Activated CD8-positive, alpha-beta T cell treated with anti-CD3 and anti-CD28 coated beads for 36 hours (primary cell): Measurements from ENCODE around the gene TLE1. TPM values are rescaled to one million over a fixed set of nuclear protein-coding genes. Genes with fewer than 3 reads are reported as not detected.
A peak's percentile ranks its signal among the peaks of the same experiment; 100 is the strongest.

ENCODE experiments used
- ATAC-seq: fragments of 200-7000 bp; cut with Tn5 transposase; one replicate; pipeline ENCODE4 v1.10.0; 2021; ENCODE audit warnings: mild to moderate bottlenecking, moderate library complexity
- CTCF ChIA-PET: fragments of 350-600 bp; sonication (Branson Sonifier 250); formaldehyde crosslinking; loops from one replicate; lab custom pipeline; 2021; ENCODE audit warnings: antibody characterized with exemption; lab: Charles Lee
- POLR2A ChIA-PET: fragments of 350-600 bp; sonication (Branson Sonifier 250); formaldehyde crosslinking; loops from one replicate; lab custom pipeline; 2021; ENCODE audit warnings: antibody characterized with exemption; lab: Charles Lee
- DNase-seq: peaks from one replicate; pipeline ENCODE4 v3.0.0-alpha.2; 2020
- H3K27ac Mint-ChIP-seq: one replicate; pipeline ENCODE4 v1.8.0; 2021; ENCODE audit warnings: mild to moderate bottlenecking, mixed read lengths
- H3K27me3 Mint-ChIP-seq: one replicate; pipeline ENCODE4 v1.8.0; 2021; ENCODE audit warnings: mixed read lengths
- H3K36me3 Mint-ChIP-seq: one replicate; pipeline ENCODE4 v1.8.0; 2021; ENCODE audit warnings: low read depth, mixed read lengths
- H3K4me1 Mint-ChIP-seq: one replicate; pipeline ENCODE4 v1.8.0; 2021; ENCODE audit warnings: low read depth, mixed read lengths
- H3K4me3 Mint-ChIP-seq: one replicate; pipeline ENCODE4 v1.8.0; 2021; ENCODE audit warnings: mild to moderate bottlenecking, moderate library complexity, mixed read lengths
- H3K9me3 Mint-ChIP-seq: one replicate; pipeline ENCODE4 v1.8.0; 2021; ENCODE audit warnings: mixed read lengths
- CTCF ChIP-seq: fragments of 200-600 bp; IDR thresholded peaks from one replicate; pipeline ENCODE4 v1.8.0; 2022; ENCODE audit warnings: antibody characterized with exemption, mild to moderate bottlenecking
- intact Hi-C: fragments of 100-400 bp; cut with micrococcal nuclease; formaldehyde crosslinking; loops from one replicate; pipeline ENCODE4 v1.10.0; 2022
- total RNA-seq, 2 experiments: library from RNA; stranded (reverse); gene quantifications; one replicate each; pipeline ENCODE4 v1.2.3, GENCODE V29; 2021

The TLE1 gene
- total RNA-seq, 2 experiments from 2014 or later = 0.20 to 0.29 TPM

GRCh38 chr9:81562231-81563019 is 126.9 kb downstream of the TLE1 start:
- Mint-ChIP-seq H3K36me3 (no peaks in the 10 kb centered on the region), H3K27ac (no peak overlapping the region), H3K4me3 (no peak overlapping the region), H3K9me3 (no peaks in the 10 kb centered on the region), H3K4me1 (no peaks in the 10 kb centered on the region), H3K27me3 (peaks cover 1% of the 10 kb centered on the region)
- no peak for DNase-seq
- intact Hi-C loops = no loop called here
- TF ChIP-seq CTCF = no peak
- ChIA-PET CTCF (no interaction called here), POLR2A (no interaction called here)
- ATAC-seq = no peak

GRCh38 chr9:81560851-81561732 is 128.3 kb downstream of the TLE1 start:
- Mint-ChIP-seq H3K27ac (no peak overlapping the region), H3K4me3 (no peak overlapping the region), H3K27me3 (peaks cover 1% of the 10 kb centered on the region), H3K36me3 (no peaks in the 10 kb centered on the region), H3K9me3 (no peaks in the 10 kb centered on the region), H3K4me1 (no peaks in the 10 kb centered on the region)
- DNase-seq (no peak), ATAC-seq (no peak)
- ChIA-PET CTCF (no interaction called here), POLR2A (no interaction called here)
- no peak for TF ChIP-seq CTCF
- intact Hi-C loops = no loop called here

GRCh38 chr9:81559709-81560108 is 129.6 kb downstream of the TLE1 start:
- no peak for TF ChIP-seq CTCF
- Mint-ChIP-seq H3K4me3 (no peak overlapping the region), H3K27ac (no peak overlapping the region), H3K36me3 (no peaks in the 10 kb centered on the region), H3K4me1 (no peaks in the 10 kb centered on the region), H3K9me3 (no peaks in the 10 kb centered on the region), H3K27me3 (peaks cover 1% of the 10 kb centered on the region)
- no peak for DNase-seq
- no peak for ATAC-seq
- CTCF ChIA-PET = no interaction called here
- intact Hi-C loops = no loop called here
- POLR2A ChIA-PET = no interaction called here

GRCh38 chr9:81559197-81559596 is 130.2 kb downstream of the TLE1 start:
- H3K9me3 Mint-ChIP-seq = no peaks in the 10 kb centered on the region
- H3K4me1 Mint-ChIP-seq = no peaks in the 10 kb centered on the region
- ChIA-PET POLR2A (no interaction called here), CTCF (no interaction called here)
- no peak for TF ChIP-seq CTCF
- ATAC-seq (no peak), DNase-seq (peak; percentile 20)
- H3K36me3 Mint-ChIP-seq = no peaks in the 10 kb centered on the region
- intact Hi-C loops = no loop called here
- H3K27ac Mint-ChIP-seq = no peak overlapping the region
- H3K4me3 Mint-ChIP-seq = no peak overlapping the region
- H3K27me3 Mint-ChIP-seq = peaks cover 1% of the 10 kb centered on the region
